Endothelial cell of umbilical vein (primary cell): Measurements from ENCODE around the gene GRID2. TPM values are rescaled to one million over a fixed set of nuclear protein-coding genes. Genes with fewer than 3 reads are reported as not detected.

Experiments
- BruUV-seq: library from RNA; stranded (reverse); fragments of 400-500 nt; replicated peaks from 2 replicates; lab custom pipeline; 2021; lab: Mats Ljungman, UMichigan
- CTCF ChIA-PET: fragments of 300-600, 350-600 bp; sonication (Branson Sonifier 250); formaldehyde crosslinking; loops from one replicate; lab custom pipeline; 2021; ENCODE audit warnings: antibody characterized with exemption, inconsistent platforms; lab: Charles Lee
- POLR2A ChIA-PET: fragments of 300-600, 350-600 bp; sonication (Branson Sonifier 250); formaldehyde crosslinking; loops from one replicate; lab custom pipeline; 2021; ENCODE audit warnings: antibody characterized with exemption, inconsistent platforms; lab: Charles Lee
- DNase-seq: peaks from one replicate; pipeline ENCODE4 v3.0.0-alpha.2; 2011; ENCODE audit warnings: low read depth, low spot score
- FAIRE-seq: peaks from 2 replicates; lab custom pipeline; 2011; peaks lifted over from hg19 to GRCh38; lab: Jason Lieb, UNC
- H2AFZ ChIP-seq: 2 replicates; pipeline ENCODE4 v1.6.0; 2012; ENCODE audit warnings: low read depth, low read length, control low read depth, inconsistent platforms
- H3K27ac ChIP-seq: 2 replicates; pipeline ENCODE4 v1.5.1; 2011; ENCODE audit warnings: low read depth, mild to moderate bottlenecking, control low read depth, low read length, moderate library complexity; ENCODE audit not compliant: insufficient read depth
- H3K27me3 ChIP-seq, 2 experiments: 2 replicates each; pipeline versions ENCODE4 v1.6.0 to v1.6.1; 2011; ENCODE audit warnings: low read length in 2 of 2, mixed read lengths in 1 of 2; ENCODE audit not compliant: control insufficient read depth in 2 of 2, insufficient read depth in 2 of 2
- H3K36me3 ChIP-seq, 2 experiments: 2 replicates in 1 of 2; 3 replicates in 1 of 2; pipeline ENCODE4 v1.5.1; 2011; ENCODE audit warnings: low read length in 2 of 2, mild to moderate bottlenecking in 1 of 2, moderate library complexity in 1 of 2; ENCODE audit not compliant: control insufficient read depth in 2 of 2, insufficient read depth in 2 of 2; ENCODE audit errors: extremely low read depth in 1 of 2
- H3K4me1 ChIP-seq: 3 replicates; pipeline ENCODE4 v1.5.1; 2011; ENCODE audit warnings: mild to moderate bottlenecking, low read length; ENCODE audit not compliant: control insufficient read depth, insufficient read depth; ENCODE audit errors: extremely low read depth
- H3K4me2 ChIP-seq: 2 replicates; pipeline ENCODE4 v1.6.1; 2011; ENCODE audit warnings: low read length, control low read depth, mixed read lengths; ENCODE audit not compliant: insufficient read depth
- H3K4me3 ChIP-seq, 3 experiments: fragments of 200-600 bp in 1 of 3; sonication (generic), shearing (Covaris generic) in 1 of 3; replicated peaks in 1 of 3; 2 replicates each; pipeline ENCODE4 v1.5.1; 2011 to 2016; ENCODE audit warnings: control low read depth in 3 of 3, low read length in 3 of 3, mild to moderate bottlenecking in 2 of 3, inconsistent platforms in 1 of 3, low read depth in 1 of 3, moderate library complexity in 1 of 3; ENCODE audit not compliant: insufficient read depth in 1 of 3
- H3K79me2 ChIP-seq: 2 replicates; pipeline ENCODE4 v1.6.0; 2012; ENCODE audit warnings: low read length, inconsistent platforms; ENCODE audit not compliant: control insufficient read depth, insufficient read depth
- H3K9ac ChIP-seq: replicated peaks from 2 replicates; pipeline ENCODE3; 2011; ENCODE audit warnings: low read length, control low read depth; ENCODE audit not compliant: insufficient read depth; ENCODE audit errors: extremely low read depth
- H3K9me1 ChIP-seq: replicated peaks from 3 replicates; pipeline ENCODE4 v1.6.0; 2011; ENCODE audit warnings: mild to moderate bottlenecking, low read length; ENCODE audit not compliant: control insufficient read depth, insufficient read depth; ENCODE audit errors: extremely low read depth
- H3K9me3 ChIP-seq: replicated peaks from 2 replicates; pipeline ENCODE4 v1.5.1; 2012; ENCODE audit warnings: low read length, inconsistent platforms; ENCODE audit not compliant: control insufficient read depth, insufficient read depth
- H4K20me1 ChIP-seq: replicated peaks from 2 replicates; pipeline ENCODE3; 2011; ENCODE audit warnings: mild to moderate bottlenecking, low read length; ENCODE audit not compliant: control insufficient read depth, insufficient read depth; ENCODE audit errors: extremely low read depth
- CTCF ChIP-seq, 2 donors: IDR thresholded peaks; 1 replicate in 1 of 2; 2 replicates in 1 of 2; pipeline ENCODE4 v1.5.1; 2011; ENCODE audit warnings: low read length in 2 of 2, mild to moderate bottlenecking in 2 of 2, moderate library complexity in 2 of 2, control low read depth in 1 of 2, inconsistent platforms in 1 of 2, low read depth in 1 of 2; ENCODE audit not compliant: insufficient read depth in 1 of 2; ENCODE audit errors: extremely low read depth in 1 of 2
- EZH2 ChIP-seq: IDR thresholded peaks from 2 replicates; pipeline ENCODE4 v1.6.1; 2012; ENCODE audit warnings: borderline replicate concordance, low read depth, mild to moderate bottlenecking, moderate library complexity, low read length, inconsistent platforms; ENCODE audit not compliant: severe bottlenecking
- FOS ChIP-seq: IDR thresholded peaks from 2 replicates; pipeline ENCODE4 v1.6.1; 2011; ENCODE audit warnings: mild to moderate bottlenecking, low read length, moderate library complexity, borderline replicate concordance; ENCODE audit not compliant: insufficient read depth
- GATA2 ChIP-seq: IDR thresholded peaks from 2 replicates; pipeline ENCODE4 v1.7.0; 2011; ENCODE audit warnings: low read depth, mild to moderate bottlenecking, moderate library complexity, mixed read lengths, low read length; ENCODE audit not compliant: insufficient read length, insufficient read depth
- JUN ChIP-seq: IDR thresholded peaks from 2 replicates; pipeline ENCODE4 v1.6.1; 2011; ENCODE audit warnings: borderline replicate concordance, low read depth; ENCODE audit not compliant: insufficient read length, insufficient read depth
- MAX ChIP-seq: IDR thresholded peaks from 2 replicates; pipeline ENCODE4 v1.6.1; 2011; ENCODE audit not compliant: insufficient read depth, insufficient read length
- MYC ChIP-seq: IDR thresholded peaks from one replicate; pipeline ENCODE4 v1.6.1; 2011; ENCODE audit warnings: mild to moderate bottlenecking, low read depth, low read length
- POLR2A ChIP-seq: IDR thresholded peaks from 2 replicates; pipeline ENCODE4 v1.6.1; 2012; ENCODE audit warnings: low read depth, mild to moderate bottlenecking, control low read depth, low read length
- POLR2AphosphoS5 ChIP-seq: IDR thresholded peaks from 2 replicates; pipeline ENCODE4 v1.6.1; 2012; ENCODE audit warnings: low read depth, mild to moderate bottlenecking, control low read depth, low read length, moderate library complexity; ENCODE audit not compliant: insufficient read depth
- dilution Hi-C: fragments of 300-500 bp; cut with MboI; formaldehyde crosslinking; loops from one replicate; pipeline ENCODE4 v1.15.0; 2019; ENCODE audit warnings: low sequenced_read_pairs; ENCODE audit not compliant: extremely low pct_ligation_motif_present
- intact Hi-C: fragments of 100-400 bp; cut with micrococcal nuclease; formaldehyde crosslinking; loops from one replicate; pipeline ENCODE4 v1.10.0; 2022
- polyA plus RNA-seq, 4 experiments: library from polyadenylated mRNA; depleted of rRNA in 3 of 4; stranded (reverse) in 3 of 4; unstranded in 1 of 4; fragments of >200 nt; gene quantifications; 2 replicates each; pipeline versions ENCODE4 v1.2.1 to v1.2.3, GENCODE V29; 2011 to 2012; ENCODE audit warnings: missing spikeins in 1 of 4
- total RNA-seq: library from RNA; stranded (reverse); gene quantifications from 2 replicates; pipeline ENCODE4 v1.2.3, GENCODE V29; 2021

The GRID2 gene
- total and polyA plus RNA-seq, 2 donors (not counting 3 experiments of a cell fraction or from before 2014, with no cell fraction given) = not detected

DNA sequence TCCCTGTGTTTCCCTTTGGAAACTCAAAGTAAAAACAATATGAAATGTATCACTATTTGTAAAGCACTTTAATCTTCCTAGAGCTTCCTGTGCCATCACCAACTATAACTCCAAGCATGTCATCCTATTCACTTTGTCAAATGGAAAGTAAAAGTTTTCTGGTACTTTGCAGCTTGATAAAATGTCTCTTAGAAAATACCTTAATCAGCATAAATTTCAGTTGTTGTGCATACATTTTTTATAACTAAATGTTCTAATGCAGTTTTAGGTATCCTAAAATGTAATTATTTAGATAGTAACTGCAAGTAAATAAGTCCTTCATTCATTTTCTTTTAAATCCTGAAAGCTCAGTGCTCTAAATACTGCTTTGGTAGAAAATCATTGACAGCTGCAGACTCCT is 558.7 kb downstream of the GRID2 start:
- no peak overlapping the region for H3K9ac ChIP-seq
- no peaks in the 10 kb centered on the region for H4K20me1 ChIP-seq
- H3K27me3 ChIP-seq = no peaks in the 10 kb centered on the region
- H2AFZ ChIP-seq = no peak overlapping the region
- H3K4me2 ChIP-seq = no peak overlapping the region
- dilution Hi-C loops = no loop called here
- H3K36me3 ChIP-seq = no peaks in the 10 kb centered on the region
- H3K9me3 ChIP-seq = no peaks in the 10 kb centered on the region
- no TSS peak for BruUV-seq
- intact Hi-C loops = no loop called here
- DNase-seq = no peak
- no peak overlapping the region for H3K4me3 ChIP-seq
- no peak for TF ChIP-seq GATA2
- TF ChIP-seq EZH2 = no peak
- no peak for TF ChIP-seq FOS
- no peak for TF ChIP-seq JUN
- no peak for TF ChIP-seq MAX
- no peak for TF ChIP-seq POLR2AphosphoS5
- TF ChIP-seq MYC = no peak
- TF ChIP-seq POLR2A = no peak
- no peak for TF ChIP-seq CTCF (IDR thresholded peaks at IDR 0.05; ENCODE audit: extremely low read depth in 1 of 2, insufficient read depth in 1 of 2, low read depth in 1 of 2, low read length in 2 of 2)
- CTCF ChIA-PET = interaction anchor here (1.3 kb wide), 1 partner anchor 13 kb away, joined by 3 read pairs; no protein-coding TSS in a partner anchor
- POLR2A ChIA-PET = no interaction called here
- no peaks in the 10 kb centered on the region for H3K4me1 ChIP-seq
- H3K27ac ChIP-seq = no peak overlapping the region
- no peaks in the 10 kb centered on the region for H3K9me1 ChIP-seq
- H3K79me2 ChIP-seq = no peaks in the 10 kb centered on the region
- no peak for FAIRE-seq
